PC-9 (cell line): ENCODE results near the gene TMEM231. TPM values are rescaled to one million over a fixed set of nuclear protein-coding genes. Genes with fewer than 3 reads are reported as not detected.

ENCODE experiments used
- BruUV-seq: library from RNA; stranded (reverse); fragments of 400-500 nt; replicated peaks from 2 replicates; lab custom pipeline; 2021; lab: Mats Ljungman, UMichigan
- CTCF ChIA-PET: fragments of 300-600 bp; sonication (Branson Sonifier 250); formaldehyde crosslinking; loops from one replicate; lab custom pipeline; 2022; ENCODE audit warnings: antibody characterized with exemption; lab: Charles Lee
- POLR2A ChIA-PET: fragments of 300-600 bp; sonication (Branson Sonifier 250); formaldehyde crosslinking; loops from one replicate; lab custom pipeline; 2022; ENCODE audit warnings: antibody characterized with exemption; ENCODE audit not compliant: unreplicated experiment; lab: Charles Lee
- DNase-seq, 2 experiments: peaks; one replicate each; pipeline versions ENCODE4 v3.0.0 to v3.0.0-alpha.2; 2015 to 2022; ENCODE audit warnings: mixed read lengths in 1 of 2
- H2AFZ ChIP-seq: fragments of 200-600 bp; sonication (generic); 2 replicates; pipeline ENCODE4 v1.8.1; 2017; ENCODE audit warnings: antibody characterized with exemption
- H3F3A ChIP-seq: fragments of 200-600 bp; sonication (generic); 2 replicates; pipeline ENCODE4 v1.8.1; 2017; ENCODE audit warnings: antibody characterized with exemption, mild to moderate bottlenecking, low read depth; ENCODE audit not compliant: insufficient read depth
- H3K27ac ChIP-seq: fragments of 200-600 bp; sonication (generic); 2 replicates; pipeline ENCODE4 v1.6.1; 2016; ENCODE audit warnings: mixed run types
- H3K27me3 ChIP-seq: fragments of 200-600 bp; sonication (generic); 2 replicates; pipeline ENCODE4 v1.6.1; 2016; ENCODE audit warnings: low read depth, mixed run types; ENCODE audit not compliant: insufficient read depth
- H3K36me3 ChIP-seq: fragments of 200-600 bp; sonication (generic); 2 replicates; pipeline ENCODE4 v1.6.1; 2016; ENCODE audit warnings: low read depth, mixed run types
- H3K4me1 ChIP-seq: fragments of 200-600 bp; sonication (generic); replicated peaks from 2 replicates; pipeline ENCODE4 v1.6.1; 2016; ENCODE audit warnings: mixed run types; ENCODE audit not compliant: insufficient read depth
- H3K4me2 ChIP-seq: fragments of 200-600 bp; sonication (generic); 2 replicates; pipeline ENCODE4 v1.6.1; 2017; ENCODE audit warnings: mixed run types
- H3K4me3 ChIP-seq: fragments of 200-600 bp; sonication (generic); 2 replicates; pipeline ENCODE4 v1.6.1; 2016; ENCODE audit warnings: mixed run types
- H3K79me2 ChIP-seq: fragments of 200-600 bp; sonication (generic); 2 replicates; pipeline ENCODE4 v1.6.1; 2017; ENCODE audit warnings: low read depth, mixed run types
- H3K9me2 ChIP-seq: fragments of 200-600 bp; sonication (generic); 2 replicates; pipeline ENCODE4 v1.8.1; 2017; ENCODE audit warnings: mild to moderate bottlenecking; ENCODE audit not compliant: insufficient read depth
- H3K9me3 ChIP-seq: fragments of 200-600 bp; sonication (generic); 2 replicates; pipeline ENCODE4 v1.8.1; 2016; ENCODE audit warnings: low read depth; ENCODE audit not compliant: insufficient read depth
- H4K20me1 ChIP-seq: fragments of 200-600 bp; sonication (generic); 2 replicates; pipeline ENCODE4 v1.8.1; 2017; ENCODE audit not compliant: insufficient read depth
- CTCF ChIP-seq: fragments of 200-600 bp; sonication (generic); conservative IDR thresholded peaks from 2 replicates; pipeline ENCODE4 v1.6.1; 2017; ENCODE audit warnings: mixed run types, antibody characterized with exemption, mild to moderate bottlenecking, moderate library complexity
- EZH2 ChIP-seq: fragments of 200-600 bp; sonication (generic); IDR thresholded peaks from 2 replicates; pipeline ENCODE4 v1.8.0; 2017; ENCODE audit warnings: antibody characterized with exemption, low read depth
- intact Hi-C: fragments of 100-400 bp; cut with micrococcal nuclease; formaldehyde crosslinking; loops from one replicate; pipeline ENCODE4 v1.10.0; 2022; ENCODE audit not compliant: unreplicated experiment
- total RNA-seq: library from RNA; stranded (reverse); gene quantifications from 2 replicates; pipeline ENCODE4 v1.2.3, GENCODE V29; 2021

Gene TMEM231
- total RNA-seq, 1 experiment from 2014 or later = 18.8 TPM

DNA sequence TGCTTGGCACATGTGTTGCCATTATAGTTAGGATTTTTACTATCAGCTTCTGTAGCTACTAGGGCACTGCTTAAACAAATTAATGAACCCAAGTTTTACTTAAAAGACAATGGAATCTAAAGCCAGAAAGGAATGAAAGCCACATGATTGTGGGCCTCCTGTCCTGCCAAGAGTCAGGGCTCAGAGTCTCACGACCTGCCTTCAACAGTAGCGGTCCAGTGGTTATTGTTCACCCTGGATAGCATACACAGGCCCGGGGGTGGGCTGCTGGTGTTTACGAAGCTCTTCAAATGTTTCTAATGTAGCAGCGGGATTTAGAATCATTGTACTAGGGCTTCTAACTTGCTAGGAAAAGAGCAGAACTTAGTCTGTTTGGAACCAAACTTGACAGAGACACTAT, 17.9 kb upstream of the TMEM231 start:
- no peak overlapping the region for H3K27ac ChIP-seq
- no peaks in the 10 kb centered on the region for H3K27me3 ChIP-seq
- no peak overlapping the region for H3K4me3 ChIP-seq
- H3F3A ChIP-seq = peaks cover 5% of the 10 kb centered on the region; the same call in 1 of the 2 replicates
- H4K20me1 ChIP-seq = peaks cover 22% of the 10 kb centered on the region
- intact Hi-C loops = no loop called here
- no peak for TF ChIP-seq EZH2
- no peak for TF ChIP-seq CTCF
- ChIA-PET POLR2A (no interaction called here), CTCF (no interaction called here)
- DNase-seq = no peak
- no peak overlapping the region for H2AFZ ChIP-seq
- H3K9me2 ChIP-seq = no peaks in the 10 kb centered on the region
- peaks cover 38% of the 10 kb centered on the region for H3K36me3 ChIP-seq
- 0 out of 2 replicates have a peak, but pooled peaks cover 6% of the 10 kb centered on the region for H3K79me2 ChIP-seq
- no TSS peak for BruUV-seq
- H3K4me2 ChIP-seq = no peak overlapping the region
- H3K4me1 ChIP-seq = no peaks in the 10 kb centered on the region
- no peaks in the 10 kb centered on the region for H3K9me3 ChIP-seq

GRCh38 chr16:75572864-75573542, 17.0 kb upstream of the TMEM231 start:
- no peak overlapping the region for H3K27ac ChIP-seq
- H3K27me3 ChIP-seq = no peaks in the 10 kb centered on the region
- no peaks in the 10 kb centered on the region for H3K9me3 ChIP-seq
- peaks cover 9% of the 10 kb centered on the region; the same call in 1 of the 2 replicates for H3F3A ChIP-seq
- H3K9me2 ChIP-seq = no peaks in the 10 kb centered on the region
- no peak overlapping the region for H2AFZ ChIP-seq
- BruUV-seq = no TSS peak
- ChIA-PET POLR2A (interaction anchor here (0.6 kb wide), 1 partner anchor 83 kb away, joined by 7 read pairs; no protein-coding TSS in a partner anchor), CTCF (no interaction called here)
- DNase-seq = no peak
- peaks cover 7% of the 10 kb centered on the region; the same call in 1 of the 2 replicates for H3K79me2 ChIP-seq
- H3K4me2 ChIP-seq = no peak overlapping the region
- intact Hi-C loops = no loop called here
- H3K4me3 ChIP-seq = no peak overlapping the region
- peaks cover 18% of the 10 kb centered on the region for H4K20me1 ChIP-seq
- peaks cover 41% of the 10 kb centered on the region for H3K36me3 ChIP-seq
- no peaks in the 10 kb centered on the region for H3K4me1 ChIP-seq
- TF ChIP-seq EZH2 (no peak), CTCF (no peak)

DNA sequence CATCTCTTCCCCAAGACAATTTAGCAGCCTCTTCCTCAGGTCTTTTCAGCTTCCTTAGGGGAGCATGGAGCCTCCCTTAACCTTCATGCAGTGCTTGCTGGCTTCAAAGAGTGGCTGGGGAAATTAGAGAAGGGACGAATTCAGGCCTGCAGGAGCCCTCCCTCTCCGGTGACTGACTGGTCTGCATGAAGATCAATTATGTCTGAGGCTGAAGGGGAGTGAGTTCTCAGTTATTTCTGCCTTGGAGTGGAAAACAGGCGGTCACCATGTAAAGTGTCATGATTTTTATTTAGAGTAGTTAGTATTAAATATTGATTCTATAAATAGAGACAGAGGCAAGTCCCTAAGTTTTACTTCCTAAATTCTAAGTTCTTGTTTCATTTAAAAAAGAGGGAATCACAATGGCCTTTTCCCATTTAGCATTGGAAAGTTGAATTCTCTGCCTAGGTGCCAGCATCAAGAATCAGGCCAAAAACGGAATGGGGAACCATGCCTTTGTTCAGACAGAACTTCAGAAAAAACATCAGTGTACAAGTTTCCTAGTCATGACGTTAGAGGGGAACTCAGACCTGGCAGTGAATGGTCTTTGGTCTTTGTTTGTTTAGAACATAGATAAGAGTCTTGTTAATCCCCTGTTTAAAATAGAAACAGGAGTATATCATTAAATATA, 14.5 kb upstream of the TMEM231 start:
- H4K20me1 ChIP-seq = peaks cover 20% of the 10 kb centered on the region
- H3F3A ChIP-seq = peaks cover 4% of the 10 kb centered on the region; the same call in 1 of the 2 replicates
- no peak overlapping the region for H2AFZ ChIP-seq
- H3K9me2 ChIP-seq = no peaks in the 10 kb centered on the region
- no peaks in the 10 kb centered on the region for H3K9me3 ChIP-seq
- H3K4me2 ChIP-seq = no peak overlapping the region
- no peak for TF ChIP-seq EZH2
- no peak for TF ChIP-seq CTCF
- H3K4me1 ChIP-seq = peaks cover 8% of the 10 kb centered on the region; the same call in 1 of the 2 replicates
- BruUV-seq = no TSS peak
- intact Hi-C loops = no loop called here
- no peak for DNase-seq
- no peak overlapping the region for H3K27ac ChIP-seq
- POLR2A ChIA-PET = no interaction called here
- H3K79me2 ChIP-seq = peaks cover 25% of the 10 kb centered on the region
- no peak overlapping the region for H3K4me3 ChIP-seq
- CTCF ChIA-PET = interaction anchor here (0.5 kb wide), 1 partner anchor 26 kb away, joined by 7 read pairs; no protein-coding TSS in a partner anchor
- H3K36me3 ChIP-seq = peaks cover 36% of the 10 kb centered on the region
- H3K27me3 ChIP-seq = no peaks in the 10 kb centered on the region
